ENCODE data around the gene CHST3.

CHST3 gene

DNA sequence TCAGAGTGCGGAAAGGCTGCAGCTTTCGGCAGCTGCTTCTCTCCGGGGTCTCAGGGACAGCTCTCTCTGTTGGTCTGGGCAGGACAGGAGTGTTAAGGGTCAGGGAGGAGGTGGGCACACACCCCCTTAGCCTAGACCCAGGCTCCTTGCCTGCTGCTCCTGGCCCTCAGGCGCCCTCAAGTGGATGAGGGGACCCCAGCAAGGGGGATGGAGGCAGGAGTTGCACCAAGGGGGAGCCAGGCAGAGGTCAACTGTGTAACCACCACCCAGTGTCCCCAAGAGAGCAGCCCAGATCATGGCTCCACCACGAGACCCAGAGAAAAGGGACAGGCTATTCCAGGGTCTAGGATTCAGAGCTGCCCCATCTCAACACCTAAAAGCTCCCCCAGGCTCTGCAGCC, 97.3 kb downstream of the CHST3 start:
- DNase-seq (ENCODE audit: low read depth, low spot score): no peak
- H3K4me3 ChIP-seq (ENCODE audit: low read length): no peak overlapping the region

DNA sequence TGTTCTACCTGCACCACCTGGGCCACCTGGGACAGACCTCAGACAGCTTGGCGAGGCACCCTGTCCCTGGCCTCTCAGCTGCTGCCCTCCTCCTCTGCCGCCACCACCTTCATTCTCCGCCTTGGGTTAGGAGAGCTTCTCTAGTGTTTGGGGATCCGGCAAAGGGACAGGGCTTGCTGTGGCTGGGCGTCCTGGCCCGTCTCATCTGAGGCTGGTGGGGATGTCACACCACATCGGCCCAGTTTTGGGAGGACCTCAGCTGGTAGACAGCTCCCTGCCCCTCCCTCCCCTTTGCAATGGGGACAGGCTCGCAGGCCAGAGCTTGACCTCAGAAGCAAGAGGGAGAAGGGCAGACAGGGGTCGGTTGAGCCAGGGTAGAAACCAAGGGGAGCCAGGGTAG, 97.7 kb downstream of the CHST3 start:
- no peak for DNase-seq (ENCODE audit: low read depth, low spot score)
- H3K4me3 ChIP-seq (ENCODE audit: low read length): no peak overlapping the region

DNA sequence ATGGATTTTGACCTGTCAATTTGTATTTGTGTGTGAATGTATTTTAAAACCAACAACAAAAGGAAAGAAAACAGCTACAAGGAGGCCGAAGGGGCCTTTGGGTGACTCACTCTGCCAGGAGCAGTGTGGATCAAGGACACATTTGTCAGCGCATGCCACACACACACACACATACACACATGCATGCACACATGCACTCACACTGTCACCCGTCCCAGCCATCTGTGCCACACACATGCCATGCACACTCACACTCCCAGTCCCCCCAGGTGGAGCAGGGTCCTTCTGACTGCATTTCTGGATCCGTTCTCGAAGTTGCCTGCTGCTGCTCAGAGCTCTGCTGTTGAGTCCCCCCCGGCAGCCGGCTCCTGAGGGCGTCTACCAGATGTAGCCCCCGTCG, 98.2 kb downstream of the CHST3 start:
- H3K4me3 ChIP-seq (ENCODE audit: low read length): no peak overlapping the region
- DNase-seq (ENCODE audit: low read depth, low spot score): no peak

Measured in Jurkat, Clone E6-1 (cell line).